Measurements from ENCODE around the gene QRFP. TPM values are rescaled to one million over a fixed set of nuclear protein-coding genes. Genes with fewer than 3 reads are reported as not detected.

The QRFP gene
- total RNA-seq, 1 experiment from 2014 or later = not detected

GRCh38 chr9:130917168-130917960 lies 20.8 kb upstream of the QRFP start:
- POLR2A ChIA-PET (ENCODE audit: unreplicated experiment) = no interaction called here
- intact Hi-C loops (cut with micrococcal nuclease) = no loop called here
- Histone ChIP-seq H3K27ac (ENCODE audit: low read length) (no peak overlapping the region), H4K20me1 (ENCODE audit: low read length) (no peaks in the 10 kb centered on the region), H3K4me3 (ENCODE audit: low read length) (no peak overlapping the region), H3K4me1 (ENCODE audit: insufficient read depth, low read length) (peaks cover 11% of the 10 kb centered on the region), H3K9me2 (replicated peaks; ENCODE audit: low read length) (no peaks in the 10 kb centered on the region), H3K27me3 (ENCODE audit: low read length) (no peaks in the 10 kb centered on the region), H3K4me2 (ENCODE audit: low read length) (no peak overlapping the region), H2AFZ (ENCODE audit: low read length) (no peak overlapping the region), H3K79me2 (ENCODE audit: low read length) (no peaks in the 10 kb centered on the region), H3F3A (ENCODE audit: low read length, unreplicated experiment) (no peaks in the 10 kb centered on the region), H3K9me3 (ENCODE audit: low read length) (no peaks in the 10 kb centered on the region), H3K9ac (ENCODE audit: low read length) (no peak overlapping the region), H3K36me3 (ENCODE audit: low read depth, low read length) (no peaks in the 10 kb centered on the region)
- BruUV-seq (replicated peaks) = no TSS peak
- TF ChIP-seq CTCF (conservative IDR thresholded peaks at IDR 0.05; ENCODE audit: low read depth, low read length) (no peak), EZH2phosphoT487 (IDR thresholded peaks at IDR 0.05; ENCODE audit: borderline replicate concordance, low read length) (no peak), EZH2 (IDR thresholded peaks at IDR 0.05; ENCODE audit: low read length, unreplicated experiment) (no peak)
- no peak for ATAC-seq
- DNase-seq = no peak
- CTCF ChIA-PET = no interaction called here

- Histone ChIP-seq H3K36me3 (ENCODE audit: low read depth, low read length) (no peaks in the 10 kb centered on the region), H3K79me2 (ENCODE audit: low read length) (no peaks in the 10 kb centered on the region), H3K9me2 (replicated peaks; ENCODE audit: low read length) (no peaks in the 10 kb centered on the region), H4K20me1 (ENCODE audit: low read length) (no peaks in the 10 kb centered on the region), H3K9me3 (ENCODE audit: low read length) (no peaks in the 10 kb centered on the region), H3K27ac (ENCODE audit: low read length) (no peak overlapping the region), H3K4me1 (ENCODE audit: insufficient read depth, low read length) (peaks cover 11% of the 10 kb centered on the region), H3K4me2 (ENCODE audit: low read length) (no peak overlapping the region), H2AFZ (ENCODE audit: low read length) (no peak overlapping the region), H3K27me3 (ENCODE audit: low read length) (no peaks in the 10 kb centered on the region), H3K9ac (ENCODE audit: low read length) (no peak overlapping the region), H3F3A (ENCODE audit: low read length, unreplicated experiment) (no peaks in the 10 kb centered on the region), H3K4me3 (ENCODE audit: low read length) (no peak overlapping the region)
- intact Hi-C loops (cut with micrococcal nuclease) = no loop called here
- ATAC-seq (no peak), DNase-seq (no peak)
- POLR2A ChIA-PET (ENCODE audit: unreplicated experiment) = no interaction called here
- BruUV-seq (replicated peaks) = no TSS peak
- CTCF ChIA-PET = no interaction called here
- TF ChIP-seq CTCF (conservative IDR thresholded peaks at IDR 0.05; ENCODE audit: low read depth, low read length) (no peak), EZH2 (IDR thresholded peaks at IDR 0.05; ENCODE audit: low read length, unreplicated experiment) (no peak), EZH2phosphoT487 (IDR thresholded peaks at IDR 0.05; ENCODE audit: borderline replicate concordance, low read length) (no peak)
These were observed 18.5 kb upstream of the QRFP start for GRCh38 chr9:130915096-130915447.

GRCh38 chr9:130914417-130915095 lies 17.9 kb upstream of the QRFP start:
- intact Hi-C loops (cut with micrococcal nuclease) = no loop called here
- Histone ChIP-seq H3K9ac (ENCODE audit: low read length) (no peak overlapping the region), H3K4me3 (ENCODE audit: low read length) (no peak overlapping the region), H3K27ac (ENCODE audit: low read length) (no peak overlapping the region), H3F3A (ENCODE audit: low read length, unreplicated experiment) (no peaks in the 10 kb centered on the region), H3K79me2 (ENCODE audit: low read length) (no peaks in the 10 kb centered on the region), H3K9me2 (replicated peaks; ENCODE audit: low read length) (no peaks in the 10 kb centered on the region), H3K4me2 (ENCODE audit: low read length) (no peak overlapping the region), H2AFZ (ENCODE audit: low read length) (no peak overlapping the region), H4K20me1 (ENCODE audit: low read length) (no peaks in the 10 kb centered on the region), H3K27me3 (ENCODE audit: low read length) (no peaks in the 10 kb centered on the region), H3K9me3 (ENCODE audit: low read length) (no peaks in the 10 kb centered on the region), H3K36me3 (ENCODE audit: low read depth, low read length) (no peaks in the 10 kb centered on the region), H3K4me1 (ENCODE audit: insufficient read depth, low read length) (peaks cover 11% of the 10 kb centered on the region)
- ChIA-PET POLR2A (ENCODE audit: unreplicated experiment) (no interaction called here), CTCF (no interaction called here)
- ATAC-seq = no peak
- BruUV-seq (replicated peaks) = no TSS peak
- TF ChIP-seq CTCF (conservative IDR thresholded peaks at IDR 0.05; ENCODE audit: low read depth, low read length) (no peak), EZH2 (IDR thresholded peaks at IDR 0.05; ENCODE audit: low read length, unreplicated experiment) (no peak), EZH2phosphoT487 (IDR thresholded peaks at IDR 0.05; ENCODE audit: borderline replicate concordance, low read length) (no peak)
- no peak for DNase-seq
